Measurements from ENCODE around the gene CNTNAP2.

DNA sequence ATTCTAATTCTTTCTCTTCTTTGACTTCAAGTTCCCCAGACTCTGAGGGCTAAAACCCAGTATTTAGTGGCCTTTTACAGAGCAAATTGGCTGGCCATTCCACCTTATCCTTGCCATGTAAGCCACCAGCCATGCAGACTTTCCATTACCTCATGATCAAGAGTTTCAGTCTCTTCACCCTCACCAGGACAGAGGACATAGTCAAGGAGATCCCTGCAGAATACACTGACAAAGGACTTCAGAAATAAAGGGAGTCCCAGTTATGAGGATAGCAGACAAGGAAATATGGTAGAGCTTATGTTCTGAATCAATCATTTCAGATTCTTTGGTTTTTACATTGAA, 1393.6 kb downstream of the CNTNAP2 start:
- TF ChIP-seq PRDM15 (CRISPR knock-in tag; IDR thresholded peaks at IDR 0.05) (no peak), RAD51 (IDR thresholded peaks at IDR 0.05; ENCODE audit: borderline replicate concordance) (no peak), MAZ (IDR thresholded peaks at IDR 0.05; ENCODE audit: borderline replicate concordance, low read depth, low read length) (no peak), MAZ (CRISPR knock-in tag; IDR thresholded peaks at IDR 0.05; ENCODE audit: low read depth) (no peak), ZNF761 (CRISPR knock-in tag; conservative IDR thresholded peaks at IDR 0.05) (no peak), ZNF605 (CRISPR knock-in tag; IDR thresholded peaks at IDR 0.05) (no peak), BRD4 (CRISPR knock-in tag; IDR thresholded peaks at IDR 0.05) (no peak), ZBTB49 (CRISPR knock-in tag; IDR thresholded peaks at IDR 0.05; ENCODE audit: borderline replicate concordance) (no peak), KAT2B (IDR thresholded peaks at IDR 0.05; ENCODE audit: borderline replicate concordance, low read depth, low read length) (no peak), ZNF234 (CRISPR knock-in tag; conservative IDR thresholded peaks at IDR 0.05) (no peak), MAFK (conservative IDR thresholded peaks at IDR 0.05 in 1 of 2, IDR thresholded peaks at IDR 0.05 in 1 of 2; ENCODE audit: low read length in 2 of 2) (no peak)
